Endodermal cell (in vitro differentiated cells): ENCODE data around the gene PPFIA2. TPM values are rescaled to one million over a fixed set of nuclear protein-coding genes. Genes with fewer than 3 reads are reported as not detected.

Experiments used
- DNase-seq: peaks from one replicate; pipeline ENCODE4 v3.0.0-alpha.2; 2017
- H3K27ac ChIP-seq: 2 replicates; pipeline ENCODE4 v1.5.1; 2013; ENCODE audit warnings: mild to moderate bottlenecking, low read depth, low read length, moderate library complexity
- H3K27me3 ChIP-seq: 2 replicates; pipeline ENCODE4 v1.6.1; 2013; ENCODE audit warnings: mild to moderate bottlenecking, low read length, moderate library complexity; ENCODE audit not compliant: insufficient read depth, control insufficient read depth, poor library complexity, severe bottlenecking
- H3K36me3 ChIP-seq: 2 replicates; pipeline ENCODE4 v1.7.0; 2013; ENCODE audit warnings: mild to moderate bottlenecking, low read length, moderate library complexity; ENCODE audit not compliant: control insufficient read depth, insufficient read depth
- H3K4me1 ChIP-seq: one replicate; pipeline ENCODE4 v1.7.0; 2013; ENCODE audit warnings: low read length; ENCODE audit not compliant: control insufficient read depth, insufficient read depth
- H3K4me3 ChIP-seq: 2 replicates; pipeline ENCODE4 v1.5.1; 2013; ENCODE audit warnings: mild to moderate bottlenecking, low read length, moderate library complexity
- H3K9ac ChIP-seq: 2 replicates; pipeline ENCODE4 v1.6.1; 2013; ENCODE audit warnings: mild to moderate bottlenecking, low read length, moderate library complexity; ENCODE audit not compliant: poor library complexity, severe bottlenecking; ENCODE audit errors: extremely low read depth
- H3K9me3 ChIP-seq: 2 replicates; pipeline ENCODE4 v1.6.1; 2013; ENCODE audit warnings: mild to moderate bottlenecking, low read length, moderate library complexity; ENCODE audit not compliant: control insufficient read depth
- H3K27ac Mint-ChIP-seq: 2 replicates; pipeline ENCODE4 v1.8.0; 2020; ENCODE audit warnings: mixed read lengths
- H3K27me3 Mint-ChIP-seq: 2 replicates; pipeline ENCODE4 v1.8.0; 2021; ENCODE audit warnings: mild to moderate bottlenecking, mixed read lengths; ENCODE audit not compliant: insufficient read depth
- H3K36me3 Mint-ChIP-seq: 2 replicates; pipeline ENCODE4 v1.8.0; 2020; ENCODE audit warnings: low read depth, mixed read lengths
- H3K4me1 Mint-ChIP-seq: 2 replicates; pipeline ENCODE4 v1.8.0; 2020; ENCODE audit warnings: mixed read lengths
- H3K4me3 Mint-ChIP-seq: 2 replicates; pipeline ENCODE4 v1.8.0; 2020; ENCODE audit warnings: mild to moderate bottlenecking, moderate library complexity, mixed read lengths
- H3K9me3 Mint-ChIP-seq: 2 replicates; pipeline ENCODE4 v1.8.0; 2020; ENCODE audit warnings: mild to moderate bottlenecking, mixed read lengths
- CTCF ChIP-seq: fragments of 200-600 bp; sonication (generic); conservative IDR thresholded peaks from 2 replicates; pipeline ENCODE4 v1.5.0; 2021; ENCODE audit warnings: antibody characterized with exemption, mild to moderate bottlenecking
- WGBS, 2 experiments: methylation state at CpG; one replicate each; pipeline versions ENCODE4 v1.1.5 to v1.1.7; 2013; ENCODE audit warnings: missing lambda C conversion rate in 2 of 2, mixed read lengths in 1 of 2; ENCODE audit not compliant: insufficient coverage in 1 of 2, insufficient read length in 1 of 2; 5-methylcytosine and 5-hydroxymethylcytosine counted together
- total RNA-seq, 2 donors: library from RNA; stranded (reverse); fragmentation: NEBNext Ultra II Directional in 1 of 2; extraction: Animal tissue kit (Norgen Biotek cat#: 25700) in 1 of 2; gene quantifications; 2 replicates in 1 of 2; 3 replicates in 1 of 2; pipeline ENCODE4 v1.2.1, GENCODE V29; 2021

Gene PPFIA2
- total RNA-seq, 2 donors from 2014 or later, result 1.2 TPM; not detected in 1

- Histone ChIP-seq H3K4me3 (no peak overlapping the region), H3K9ac (no peak overlapping the region), H3K27ac (no peak overlapping the region), H3K27me3 (no peaks in the 10 kb centered on the region), H3K4me1 (no peaks in the 10 kb centered on the region), H3K36me3 (no peaks in the 10 kb centered on the region), H3K9me3 (no peaks in the 10 kb centered on the region)
- no peak for TF ChIP-seq CTCF
- 77 to 86% methylated on average over 3 to 4 of the region's 6 CpGs for WGBS, 2 experiments
- H3K27ac Mint-ChIP-seq, result no peak overlapping the region
- H3K9me3 Mint-ChIP-seq, result no peaks in the 10 kb centered on the region
- H3K4me3 Mint-ChIP-seq, result no peak overlapping the region
- no peak for DNase-seq
- H3K4me1 Mint-ChIP-seq, result no peaks in the 10 kb centered on the region
- no peaks in the 10 kb centered on the region for H3K36me3 Mint-ChIP-seq
- H3K27me3 Mint-ChIP-seq, result no peaks in the 10 kb centered on the region
Measured at GRCh38 chr12:81441629-81442028, 317.5 kb downstream of the PPFIA2 start.

- H3K9ac ChIP-seq, result no peak overlapping the region
- TF ChIP-seq CTCF, result no peak
- H3K27ac ChIP-seq, result no peak overlapping the region
- H3K4me3 Mint-ChIP-seq, result no peak overlapping the region
- H3K27ac Mint-ChIP-seq, result no peak overlapping the region
- H3K4me1 Mint-ChIP-seq, result no peaks in the 10 kb centered on the region
- H3K9me3 ChIP-seq, result no peaks in the 10 kb centered on the region
- no peaks in the 10 kb centered on the region for H3K9me3 Mint-ChIP-seq
- H3K27me3 Mint-ChIP-seq, result no peaks in the 10 kb centered on the region
- H3K27me3 ChIP-seq, result no peaks in the 10 kb centered on the region
- H3K36me3 Mint-ChIP-seq, result no peaks in the 10 kb centered on the region
- no peaks in the 10 kb centered on the region for H3K36me3 ChIP-seq
- WGBS, 2 experiments, result 84 to 100% methylated on average over 2 to 3 of the region's 3 CpGs
- DNase-seq, result no peak
- no peak overlapping the region for H3K4me3 ChIP-seq
- no peaks in the 10 kb centered on the region for H3K4me1 ChIP-seq
Measured at GRCh38 chr12:81440001-81440400, 319.1 kb downstream of the PPFIA2 start.

GRCh38 chr12:81439344-81439743 lies 319.8 kb downstream of the PPFIA2 start:
- H3K4me3 ChIP-seq, result no peak overlapping the region
- no peaks in the 10 kb centered on the region for H3K27me3 ChIP-seq
- H3K9ac ChIP-seq, result no peak overlapping the region
- H3K4me3 Mint-ChIP-seq, result no peak overlapping the region
- DNase-seq, result no peak
- H3K36me3 ChIP-seq, result no peaks in the 10 kb centered on the region
- H3K27ac Mint-ChIP-seq, result no peak overlapping the region
- TF ChIP-seq CTCF, result no peak
- H3K4me1 Mint-ChIP-seq, result no peaks in the 10 kb centered on the region
- no peaks in the 10 kb centered on the region for H3K27me3 Mint-ChIP-seq
- no peaks in the 10 kb centered on the region for H3K9me3 ChIP-seq
- H3K9me3 Mint-ChIP-seq, result no peaks in the 10 kb centered on the region
- 82 to 97% methylated on average over 3 to 4 of the region's 5 CpGs for WGBS, 2 experiments
- H3K4me1 ChIP-seq, result no peaks in the 10 kb centered on the region
- no peak overlapping the region for H3K27ac ChIP-seq
- no peaks in the 10 kb centered on the region for H3K36me3 Mint-ChIP-seq
